Stimulated activated CD8-positive, alpha-beta memory T cell treated with anti-CD3 and anti-CD28 coated beads, Interleukin-12 subunit alpha, Interleukin-12 subunit beta, amount 100 ng/mL, for 4 hours (primary cell): Measurements from ENCODE around the gene TMPRSS7.
"Not testable (repeated sequence)": the region's sequence is repeated elsewhere in the genome, so short reads cannot be mapped to it uniquely, and the experiment has no call there.

Source experiments
- DNase-seq: peaks from one replicate; pipeline ENCODE4 v3.0.0-alpha.2; 2020; ENCODE audit warnings: low read depth

The TMPRSS7 gene

DNA sequence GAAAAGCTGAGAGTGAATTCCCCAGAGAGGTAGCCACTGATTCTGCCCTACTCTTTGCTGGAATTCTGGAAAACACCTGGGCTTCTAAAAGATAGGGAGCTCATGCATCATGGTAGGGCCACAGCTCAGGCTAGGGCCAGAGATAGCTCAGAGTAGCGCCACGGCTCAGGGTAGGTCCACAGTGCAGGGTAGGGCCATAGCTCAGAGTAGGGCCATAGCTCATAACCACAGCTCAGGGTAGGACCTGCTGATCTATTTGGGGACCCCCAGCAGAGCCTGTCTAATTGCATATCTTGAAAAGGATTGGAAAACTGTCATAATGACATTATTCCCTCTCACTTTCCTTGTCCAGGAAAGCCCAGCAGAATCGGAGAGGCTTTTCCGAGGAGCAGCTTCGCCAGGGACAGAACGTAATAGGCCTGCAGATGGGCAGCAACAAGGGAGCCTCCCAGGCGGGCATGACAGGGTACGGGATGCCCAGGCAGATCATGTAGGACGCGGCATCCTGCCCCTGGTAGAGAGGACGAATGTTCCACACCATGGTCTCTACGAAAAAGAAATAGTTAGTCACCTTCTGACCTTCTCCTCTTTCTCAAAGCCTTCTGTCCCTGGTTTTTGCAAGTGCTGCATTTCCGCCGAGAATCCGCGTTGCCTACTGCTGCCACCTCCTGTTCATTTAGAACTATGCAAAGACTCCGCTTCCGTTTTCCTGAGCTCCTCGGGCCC lies 21.3 kb upstream of the TMPRSS7 start:
- peak; percentile 25 for DNase-seq

DNA sequence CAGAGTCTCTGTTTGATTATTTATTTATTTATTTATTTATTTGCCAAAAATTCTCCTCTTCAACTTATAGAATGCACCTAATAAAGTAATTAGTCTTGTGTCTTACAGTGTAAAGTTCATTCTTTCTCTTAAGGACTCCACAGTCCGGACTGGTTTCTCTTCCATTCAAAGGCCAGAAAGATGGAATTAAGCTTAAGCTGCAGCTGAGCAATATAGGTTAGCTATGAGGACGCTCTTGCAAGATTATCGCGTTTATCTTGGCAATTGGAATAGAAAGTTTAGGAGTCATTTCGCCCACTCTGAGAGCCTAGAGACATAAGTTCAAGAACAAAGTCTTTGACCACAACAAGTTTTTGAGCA lies 20.8 kb upstream of the TMPRSS7 start:
- no peak for DNase-seq

DNA sequence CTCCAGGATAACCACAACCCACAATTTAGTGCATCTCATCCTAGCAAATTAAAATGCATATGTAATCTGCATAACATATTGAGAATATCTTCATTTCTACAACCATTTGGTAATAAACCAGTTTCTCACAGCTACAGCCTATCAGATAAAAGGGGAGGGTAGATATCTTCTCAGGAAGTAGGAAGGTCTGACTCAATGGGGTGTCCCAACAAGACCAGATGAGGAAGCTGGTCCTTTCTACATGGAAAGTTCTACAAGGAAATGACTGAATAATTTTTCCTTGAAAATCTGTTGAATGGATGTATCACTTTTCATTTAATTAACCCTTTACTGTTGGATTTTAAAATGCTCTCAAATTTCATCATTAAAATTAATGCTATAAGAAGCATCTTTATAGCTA lies 17.4 kb upstream of the TMPRSS7 start:
- no peak for DNase-seq

DNA sequence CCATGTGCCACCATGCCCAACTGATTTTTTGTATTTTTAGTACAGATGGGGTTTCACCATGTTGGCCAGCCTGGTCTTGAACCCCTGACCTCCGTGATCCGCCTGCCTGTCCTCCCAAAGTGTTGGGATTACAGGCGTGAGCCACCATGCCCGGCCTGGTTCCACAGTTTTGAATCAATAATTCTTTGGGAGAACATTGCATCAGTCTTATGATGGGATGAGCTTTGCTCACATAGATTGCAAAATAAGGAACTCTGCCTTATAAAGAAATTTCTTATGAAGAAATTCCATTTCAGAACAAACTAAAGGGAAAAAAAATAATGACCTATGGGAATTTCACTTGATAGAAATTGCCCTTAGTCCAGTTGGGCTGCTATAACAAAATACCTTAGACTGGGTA lies 15.8 kb upstream of the TMPRSS7 start:
- no peak for DNase-seq

DNA sequence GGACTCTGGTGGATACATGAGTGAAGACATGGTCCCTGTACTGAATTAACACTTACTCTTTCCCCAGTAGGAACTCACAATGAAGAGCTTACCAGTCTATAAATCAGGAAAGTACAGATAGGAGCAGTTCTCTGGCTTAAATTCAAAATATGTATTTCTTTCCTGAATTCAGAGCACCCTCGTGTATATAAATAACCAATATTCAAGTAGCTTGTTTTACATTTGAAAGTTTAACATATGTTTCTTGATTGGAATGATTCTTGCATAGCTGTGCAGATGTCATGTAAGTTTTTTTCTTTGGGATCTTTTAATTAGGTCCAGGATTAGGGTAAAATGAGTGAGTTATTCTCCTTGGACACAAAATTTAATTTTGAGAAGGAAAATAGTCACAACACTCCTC lies 14.8 kb upstream of the TMPRSS7 start:
- DNase-seq: no peak

DNA sequence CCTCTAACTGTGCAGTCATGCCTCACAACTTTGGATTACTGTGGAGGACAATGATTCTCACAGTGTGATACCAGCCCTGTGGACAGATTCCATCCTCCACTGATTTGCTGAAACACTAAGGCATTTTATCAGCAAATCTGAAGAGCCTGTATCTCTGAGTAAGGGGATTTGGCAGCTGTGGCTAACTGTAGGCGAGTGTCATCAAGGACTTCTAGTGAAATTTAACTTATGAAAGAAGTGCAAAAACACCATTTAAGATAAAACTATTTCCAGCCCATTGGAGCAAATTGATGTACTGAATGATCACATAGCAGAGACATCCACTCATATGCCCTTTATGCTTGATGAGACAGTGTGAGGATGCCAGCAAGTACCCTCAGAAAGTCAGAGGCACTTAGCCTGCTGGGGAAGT lies 13.9 kb upstream of the TMPRSS7 start:
- DNase-seq: no peak

DNA sequence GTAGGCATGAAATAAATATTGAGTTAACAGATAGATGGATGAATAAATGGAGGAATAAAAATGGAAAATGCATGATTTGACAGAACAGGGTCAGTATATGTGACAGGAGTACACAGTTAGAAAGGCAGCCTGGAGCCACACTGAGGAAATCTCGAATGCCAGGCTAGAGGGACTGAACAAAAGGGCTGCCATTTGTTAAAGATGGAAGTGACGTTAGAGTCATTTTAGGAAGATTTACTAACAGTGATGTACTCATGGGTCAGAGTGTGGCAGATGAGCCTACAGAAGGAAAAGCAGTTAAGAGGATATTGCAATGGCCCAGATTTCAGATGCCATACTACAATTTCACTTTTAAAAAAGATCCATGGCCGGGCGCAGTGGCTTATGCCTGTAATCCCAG lies 7.4 kb upstream of the TMPRSS7 start:
- DNase-seq: no peak

DNA sequence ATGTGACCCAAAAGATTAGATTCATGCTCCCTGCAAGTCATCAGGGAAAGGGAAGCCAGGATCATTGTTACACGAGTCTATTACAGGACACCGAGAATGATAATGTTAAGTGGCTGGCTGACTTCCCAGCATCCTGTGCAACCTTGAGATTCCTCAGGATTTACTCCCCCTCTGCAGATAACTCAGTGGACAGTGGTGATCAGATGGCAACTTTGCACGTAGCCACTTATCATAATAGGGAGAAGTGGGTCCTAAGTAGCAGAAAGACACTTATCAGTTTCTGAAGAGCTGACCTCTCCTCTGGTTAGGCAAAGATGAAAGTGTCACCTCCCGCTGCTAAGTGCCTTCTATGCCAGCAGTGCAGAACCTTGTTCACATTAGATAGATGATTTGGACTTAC lies 6.7 kb upstream of the TMPRSS7 start:
- DNase-seq: no peak

DNA sequence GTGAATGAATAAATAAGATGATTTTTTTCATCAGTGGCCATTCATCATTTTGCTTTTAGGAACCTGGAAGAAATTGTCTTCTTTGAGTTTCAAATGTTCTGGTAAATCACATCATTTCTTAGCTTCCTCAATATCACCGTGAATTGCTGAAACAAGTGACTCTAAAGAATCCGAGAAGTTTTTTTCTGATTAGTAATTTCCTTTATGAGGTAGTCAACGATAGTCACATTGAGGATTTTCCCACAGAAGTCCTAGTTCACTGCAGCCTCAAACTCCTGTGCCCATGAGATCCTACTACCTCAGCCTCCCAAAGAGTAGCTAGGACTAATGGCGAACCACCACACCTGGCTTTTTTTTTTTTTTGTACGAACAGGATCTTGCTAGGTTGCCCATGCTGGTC lies 3.6 kb upstream of the TMPRSS7 start:
- DNase-seq: no peak

DNA sequence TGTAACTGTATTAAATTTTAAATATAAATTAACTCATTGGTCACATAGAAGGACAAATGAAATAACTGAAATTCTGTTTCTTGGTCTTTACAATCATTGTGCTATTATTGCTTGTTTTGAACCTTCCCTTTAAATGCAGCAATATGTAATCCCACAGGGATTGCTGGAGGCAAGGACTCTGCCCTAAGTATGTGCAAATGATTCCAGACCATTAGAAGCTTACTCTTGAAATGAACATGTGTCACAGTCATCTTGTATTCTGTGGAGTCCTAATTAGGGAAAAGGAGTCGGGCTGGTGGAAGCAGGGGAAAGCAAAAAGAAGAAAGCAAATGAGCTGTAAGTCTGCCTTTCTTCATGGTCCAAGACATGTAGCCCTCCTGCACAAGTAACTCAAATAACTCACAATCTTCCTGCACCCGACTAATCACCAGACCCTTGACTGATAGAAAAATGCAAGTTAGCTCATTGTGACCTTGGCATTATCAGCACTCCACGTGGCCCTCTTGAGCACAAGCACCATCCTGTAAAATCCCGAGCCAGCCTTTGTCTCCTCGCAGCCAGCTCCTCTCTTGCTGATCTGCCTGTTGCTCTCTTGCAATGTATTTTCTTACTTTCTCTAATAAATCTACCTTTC lies 2.3 kb upstream of the TMPRSS7 start:
- DNase-seq: no peak

DNA sequence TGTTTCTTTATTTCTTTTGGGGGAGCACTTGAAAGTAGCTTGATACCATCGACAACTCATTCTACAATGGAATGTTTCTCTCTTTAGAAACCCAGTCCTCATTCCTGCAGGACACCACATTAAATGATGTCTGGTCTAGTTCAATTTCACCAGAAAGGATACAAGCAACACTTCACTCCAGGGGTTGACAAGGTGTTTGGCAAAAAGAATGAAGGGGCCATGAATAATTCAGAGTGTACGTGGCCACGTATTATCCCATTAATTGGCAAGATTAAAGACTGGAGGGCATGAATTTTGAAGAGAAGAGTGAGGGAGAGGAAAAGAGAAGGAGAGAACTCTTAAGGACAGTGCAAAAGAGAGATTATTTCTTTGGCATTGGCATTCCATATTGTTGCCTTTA lies 705 bp downstream of the TMPRSS7 start:
- DNase-seq: no peak

DNA sequence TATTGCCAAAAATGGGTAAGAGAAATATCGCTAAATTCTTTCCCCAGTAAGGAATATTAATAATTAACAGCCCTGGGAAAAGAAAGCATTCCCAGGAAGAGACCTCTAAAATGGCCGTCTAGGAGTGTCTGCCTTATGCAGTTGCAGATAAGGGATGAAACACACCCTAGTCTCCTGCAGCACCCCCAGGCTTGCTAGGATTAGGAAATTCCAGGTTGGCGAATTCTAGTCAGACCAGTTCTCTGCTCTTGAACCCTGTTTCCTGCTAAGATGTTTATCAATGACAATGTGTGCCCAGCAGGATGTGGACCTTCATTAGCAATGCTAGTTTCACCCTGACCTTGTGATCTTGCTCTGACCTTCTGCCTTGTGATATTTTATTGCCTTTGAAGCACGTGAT lies 2.7 kb downstream of the TMPRSS7 start:
- not testable (repeated sequence) for DNase-seq

DNA sequence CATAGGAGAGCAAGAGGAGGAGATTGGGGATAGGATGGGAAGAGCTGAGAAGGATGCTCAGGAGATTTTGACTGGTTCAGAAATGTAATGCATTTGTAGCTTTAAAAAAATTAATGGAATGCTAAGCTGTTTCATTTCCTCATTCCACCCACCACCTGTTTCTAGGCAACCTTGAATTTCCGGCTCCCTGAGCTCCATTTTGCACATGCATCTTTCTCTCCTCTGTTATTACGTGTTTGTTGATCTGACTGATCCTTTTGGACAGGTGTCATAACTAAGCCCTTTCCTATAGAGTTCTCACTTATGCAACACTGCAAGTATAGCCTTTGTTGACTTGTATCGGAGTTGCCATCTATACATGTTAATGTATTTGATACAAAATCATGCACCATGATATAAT lies 4.3 kb downstream of the TMPRSS7 start:
- no peak for DNase-seq

DNA sequence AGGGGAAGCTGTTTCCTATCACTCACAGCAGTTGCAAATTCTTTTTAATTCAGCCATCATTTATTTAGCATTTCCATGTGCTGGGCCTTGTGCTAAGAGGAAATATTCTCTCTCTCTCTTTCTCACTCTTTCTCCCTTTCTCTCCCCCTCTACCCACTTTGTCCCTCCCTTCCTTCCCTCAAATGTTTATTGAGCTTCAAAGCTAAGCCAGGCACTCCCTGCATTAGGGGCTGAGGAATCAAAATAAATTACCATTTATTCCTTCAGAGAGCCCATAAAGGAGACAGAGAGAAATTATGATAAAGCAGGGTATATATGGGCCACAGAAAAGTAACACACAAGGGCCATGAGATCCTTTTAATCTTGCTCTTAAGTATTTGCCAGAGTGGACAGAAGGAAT lies 6.8 kb downstream of the TMPRSS7 start:
- no peak for DNase-seq

DNA sequence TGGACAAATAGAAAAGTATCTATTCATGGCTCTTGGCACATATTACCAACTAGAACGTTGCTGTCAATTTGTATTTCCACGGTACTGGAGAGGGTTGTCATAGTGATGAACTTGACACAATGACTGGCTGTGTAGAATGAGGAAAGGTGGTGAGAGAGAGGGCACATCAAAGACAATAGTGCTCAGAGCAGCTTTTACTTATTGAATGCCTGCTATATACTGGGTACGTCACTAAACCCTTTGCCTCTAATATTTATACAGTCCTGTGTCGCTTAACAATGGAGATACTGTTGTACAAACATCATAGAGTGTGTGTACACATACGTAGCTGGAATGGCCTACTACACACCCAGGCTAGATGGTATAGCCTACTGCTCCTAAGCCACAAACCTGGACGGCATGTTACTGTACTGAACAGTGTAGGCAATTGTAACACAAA lies 8.3 kb downstream of the TMPRSS7 start:
- DNase-seq: no peak

DNA sequence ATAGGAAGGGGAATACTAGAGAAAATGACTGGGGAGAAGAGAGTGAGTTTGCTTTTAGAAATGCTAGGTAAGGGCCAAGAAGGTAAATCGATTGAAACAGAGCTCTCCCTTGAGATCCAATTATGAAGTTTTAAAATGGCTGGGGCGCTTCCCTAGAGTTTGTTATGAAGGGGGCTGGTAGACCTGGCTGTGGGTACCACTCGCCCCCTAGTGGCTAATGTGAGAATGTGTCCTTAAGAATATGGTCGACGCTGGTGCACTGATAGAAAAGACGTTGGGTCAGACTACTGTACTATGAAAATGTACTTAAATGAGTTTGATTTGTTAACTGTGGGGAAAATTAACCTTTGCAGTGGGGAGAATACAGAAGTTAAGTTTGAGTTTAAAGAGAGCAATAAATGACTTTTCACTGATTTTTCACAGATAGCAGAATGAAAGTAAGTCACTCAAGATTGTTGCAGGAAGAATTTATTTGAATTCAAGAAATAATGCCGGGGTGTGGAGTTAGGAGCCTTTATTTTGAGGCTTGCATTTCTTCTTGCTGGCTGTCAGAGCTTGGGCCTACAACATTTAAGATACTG lies 9.2 kb downstream of the TMPRSS7 start:
- DNase-seq: peak; percentile 2

DNA sequence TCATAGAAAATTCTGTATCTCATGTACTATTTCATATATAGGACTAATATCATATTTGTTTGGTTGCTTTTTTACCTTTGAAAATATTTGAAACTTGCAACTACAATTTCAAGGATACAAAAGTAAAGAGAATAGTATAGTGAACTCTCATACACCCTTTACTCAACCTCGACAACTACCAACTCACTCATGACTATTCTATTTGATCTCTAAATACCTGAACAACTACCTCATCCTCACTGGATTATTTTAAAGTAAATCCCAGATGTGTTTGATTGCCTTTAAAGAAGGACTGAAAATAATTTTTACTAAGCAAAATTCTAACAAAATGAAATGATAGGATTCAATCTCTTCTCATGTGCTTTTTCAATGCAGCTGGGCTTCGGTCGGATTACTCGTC lies 12.1 kb downstream of the TMPRSS7 start:
- no peak for DNase-seq

DNA sequence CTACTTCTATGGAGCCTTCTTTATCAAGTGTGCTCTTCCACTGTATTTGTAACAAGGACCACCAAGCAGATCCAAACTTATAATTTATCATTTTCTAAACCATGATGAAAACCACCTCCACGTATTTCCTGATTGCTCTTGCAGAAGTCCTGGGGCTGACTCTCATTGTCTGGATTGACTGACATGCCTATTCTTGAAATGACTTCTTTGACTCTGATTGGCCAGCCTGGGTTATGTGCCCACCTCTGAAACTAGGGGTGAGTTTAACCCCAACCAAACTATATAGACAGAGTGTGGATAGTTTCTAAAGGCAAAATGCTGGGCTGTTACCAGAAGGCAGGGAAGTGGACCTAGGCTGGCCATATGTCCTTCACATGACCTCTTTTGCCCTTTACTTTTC lies 12.7 kb downstream of the TMPRSS7 start:
- no peak for DNase-seq

DNA sequence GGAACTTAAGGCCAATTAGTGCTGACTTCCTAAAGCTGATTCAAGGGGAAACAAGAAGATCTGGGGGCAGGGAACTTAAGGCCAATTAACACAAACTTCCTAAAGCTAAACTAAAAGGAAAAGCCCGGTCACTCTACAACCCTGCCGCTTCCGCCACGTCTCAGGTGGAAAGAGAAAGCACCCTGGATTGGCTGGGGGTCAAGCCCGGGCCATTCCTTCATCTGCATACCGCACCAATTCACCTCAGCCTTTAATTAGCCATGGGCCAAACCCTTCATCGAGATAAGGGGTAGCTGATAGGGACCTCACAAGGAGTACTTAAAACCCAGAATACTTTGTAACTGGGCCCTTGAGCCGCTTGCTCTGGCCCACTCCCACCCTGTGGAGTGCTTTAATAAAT lies 14.4 kb downstream of the TMPRSS7 start:
- no peak for DNase-seq

DNA sequence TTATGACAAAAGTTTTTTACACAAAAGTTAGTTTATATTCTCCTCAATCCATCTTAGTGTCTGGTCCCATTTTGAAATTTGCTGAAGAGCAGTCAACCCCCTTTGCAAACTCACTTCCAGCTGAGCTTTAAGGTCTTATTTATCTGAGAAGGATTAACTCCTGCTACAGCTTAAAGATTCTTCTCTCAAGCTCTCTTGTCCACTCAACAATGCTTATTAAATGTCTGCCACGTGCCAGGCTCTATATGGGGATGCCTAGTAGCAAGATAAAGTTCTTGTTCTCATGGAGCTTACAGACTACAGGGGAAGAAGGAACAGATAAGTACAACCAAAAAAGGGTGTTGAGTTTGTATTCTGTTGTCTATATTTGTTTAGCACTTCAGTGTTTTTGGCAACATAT lies 18.7 kb downstream of the TMPRSS7 start:
- DNase-seq: no peak

DNA sequence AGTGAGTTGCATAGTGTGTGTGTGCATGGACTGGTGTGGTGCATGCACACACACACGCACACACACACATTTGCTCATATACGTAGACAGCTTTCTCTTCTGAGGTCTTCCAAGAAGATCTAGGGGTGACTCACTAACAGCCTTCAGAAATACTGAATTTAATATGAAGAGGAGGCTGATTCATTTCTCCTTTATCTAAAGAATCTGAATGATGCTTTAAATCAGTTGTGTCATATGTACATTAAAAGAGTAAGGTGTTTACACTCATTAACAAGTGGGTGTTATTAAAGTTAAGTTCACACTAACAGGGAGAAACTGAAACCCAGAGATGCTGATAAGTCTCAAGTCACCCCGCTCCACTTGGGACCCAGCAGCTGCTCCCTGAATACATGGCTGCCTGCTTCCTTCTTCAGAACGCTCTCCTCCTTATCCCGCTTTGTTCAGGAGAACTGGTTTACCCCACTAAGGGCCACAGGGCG lies 22.0 kb downstream of the TMPRSS7 start:
- no peak for DNase-seq

DNA sequence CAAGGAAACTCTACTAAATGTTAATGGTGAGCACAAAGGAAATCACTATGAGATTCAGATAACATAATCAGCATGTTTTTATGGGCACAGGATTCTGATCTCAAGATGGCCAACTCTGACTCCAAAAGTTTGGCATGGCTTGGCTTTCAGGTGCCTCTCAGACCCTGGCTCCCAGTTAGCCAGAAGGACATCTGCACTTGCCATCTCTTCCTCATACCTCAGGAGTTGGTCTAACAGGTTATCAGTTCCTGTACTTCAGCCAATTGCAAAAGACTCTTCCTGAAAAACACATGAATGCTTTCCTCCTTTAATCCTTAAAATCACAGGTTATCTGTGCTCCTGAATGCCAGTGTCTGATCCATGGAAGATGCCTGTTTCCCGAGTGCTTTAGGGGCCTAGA lies 25.0 kb downstream of the TMPRSS7 start:
- DNase-seq: no peak

DNA sequence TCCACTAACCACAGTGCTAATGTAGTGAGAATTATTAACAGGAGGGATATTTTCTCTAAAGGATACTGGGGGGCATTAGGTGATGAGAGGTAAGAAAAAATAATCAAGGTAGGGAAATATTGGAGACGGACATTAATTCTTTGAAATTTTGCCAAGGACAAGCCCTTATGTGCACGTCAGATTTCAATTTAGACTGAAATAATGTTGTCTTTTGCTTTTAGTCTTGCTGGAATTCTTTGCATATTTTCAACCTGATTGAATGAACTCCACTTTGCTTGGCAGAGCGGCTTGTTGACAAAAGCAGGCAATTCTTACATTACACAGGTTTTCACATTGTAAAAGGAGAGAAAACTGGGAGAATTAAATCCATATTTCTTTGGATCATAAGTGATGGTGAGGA lies 26.6 kb downstream of the TMPRSS7 start:
- no peak for DNase-seq
